Stimulated activated CD4-positive, alpha-beta T cell treated with anti-CD3 and anti-CD28 coated beads, Interleukin-12 subunit alpha, Interleukin-12 subunit beta, amount 100 ng/mL, for 48 hours (primary cell): Measurements from ENCODE around the gene CD2AP.

ENCODE experiments used
- DNase-seq, 3 donors: peaks; one replicate each; pipeline ENCODE4 v3.0.0-alpha.2; 2020; ENCODE audit warnings: low read depth in 2 of 3, low spot score in 1 of 3

Gene CD2AP

DNA sequence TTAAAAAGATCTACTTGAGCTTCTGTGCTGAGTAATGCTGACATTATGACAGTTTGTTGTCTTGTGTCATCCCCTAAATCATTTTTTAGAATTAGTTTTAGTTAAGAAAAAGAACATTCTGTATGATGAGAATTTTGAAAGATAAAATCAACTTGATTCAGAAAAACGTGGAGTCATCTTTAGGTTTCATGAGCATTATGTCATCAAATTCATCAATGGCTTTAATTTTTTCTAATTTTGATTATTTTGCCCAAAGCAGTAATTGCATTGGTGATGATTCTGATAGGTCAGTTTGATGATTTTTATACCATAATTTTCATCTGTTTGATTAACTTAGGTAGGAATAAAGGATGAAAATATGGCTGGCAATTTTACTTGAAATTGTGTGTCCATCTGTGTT lies 194.2 kb downstream of the CD2AP start:
- DNase-seq = no peak

DNA sequence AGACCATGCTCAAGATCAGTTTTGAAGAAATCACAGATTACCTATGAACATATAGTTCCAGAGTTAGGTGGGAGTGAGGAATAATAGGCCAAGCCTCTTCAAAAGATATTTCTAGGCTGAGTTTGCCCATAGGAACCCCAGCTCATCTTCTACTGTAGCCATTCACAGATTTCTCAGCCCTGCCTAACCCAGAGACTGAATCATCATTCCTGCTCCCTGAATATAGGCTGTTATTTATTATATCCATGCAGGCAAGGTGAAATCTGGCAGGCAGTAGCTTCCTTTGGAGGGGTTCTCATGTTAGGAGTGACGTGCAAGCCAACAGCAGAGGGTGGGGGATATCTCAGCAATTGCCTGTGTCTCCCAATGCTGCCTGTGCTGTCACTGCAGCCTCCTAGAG lies 195.2 kb downstream of the CD2AP start:
- DNase-seq = no peak

DNA sequence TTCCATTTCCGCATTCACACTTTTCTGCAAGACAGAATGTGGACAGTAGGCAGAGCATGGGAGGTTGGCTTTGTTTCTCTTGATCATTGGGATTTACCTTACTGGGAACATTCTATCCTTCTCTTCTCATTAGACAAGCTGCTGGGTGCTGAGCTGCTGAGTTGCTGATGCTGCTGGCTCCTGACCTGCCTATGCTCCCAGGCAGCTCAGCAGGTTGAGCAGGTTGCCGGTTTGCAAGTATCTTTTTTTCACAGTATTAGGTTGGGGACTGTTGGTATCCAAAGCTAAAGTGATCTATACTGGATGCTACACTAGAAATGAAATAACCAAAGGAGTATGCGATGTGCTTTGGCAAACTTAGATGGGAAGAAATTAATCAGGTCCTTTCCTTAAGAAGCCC lies 197.1 kb downstream of the CD2AP start:
- no peak for DNase-seq
